HepG2 (cell line): ENCODE results near the gene ESRP2. TPM values are rescaled to one million over a fixed set of nuclear protein-coding genes. Genes with fewer than 3 reads are reported as not detected.

Experiments used
- ATF7 ChIP-seq, 2 experiments: fragments of 450-650 bp in 1 of 2; sonication (generic) in 1 of 2; formaldehyde crosslinking in 1 of 2; IDR thresholded peaks; 2 replicates each; pipeline versions ENCODE4 v1.4.0 to v1.6.1; 2016 to 2020; ENCODE audit warnings: antibody characterized with exemption in 1 of 2, mild to moderate bottlenecking in 1 of 2, missing genetic modification reagents in 1 of 2
- HMGA1 ChIP-seq: sonication (generic); formaldehyde crosslinking; conservative IDR thresholded peaks from 2 replicates; pipeline ENCODE4 v1.4.0; 2020; ENCODE audit warnings: missing genetic modification reagents
- KLF15 ChIP-seq: sonication (generic); formaldehyde crosslinking; IDR thresholded peaks from 2 replicates; pipeline ENCODE4 v1.8.1; 2023; ENCODE audit warnings: borderline replicate concordance, mild to moderate bottlenecking, inconsistent platforms, missing genetic modification reagents, mixed read lengths
- NKX3-1 ChIP-seq: sonication (generic); formaldehyde crosslinking; IDR thresholded peaks from 2 replicates; pipeline ENCODE4 v1.5.0; 2020; ENCODE audit warnings: missing genetic modification reagents
- NR2F1 ChIP-seq, 2 experiments: fragments of 450-650 bp in 1 of 2; formaldehyde crosslinking in 1 of 2; IDR thresholded peaks; 2 replicates each; pipeline versions ENCODE4 v1.5.0 to v1.6.1; 2016 to 2020; ENCODE audit warnings: mild to moderate bottlenecking in 1 of 2, missing compliant biosample characterization in 1 of 2, missing genetic modification reagents in 1 of 2, moderate library complexity in 1 of 2
- PHF5A ChIP-seq: IDR thresholded peaks from one replicate; pipeline ENCODE4 v1.6.1; 2018; ENCODE audit warnings: low read depth, missing genetic modification reagents; ENCODE audit not compliant: unreplicated experiment
- POLR2A ChIP-seq, 2 experiments: IDR thresholded peaks; 2 replicates each; pipeline ENCODE4 v1.6.1; 2011; ENCODE audit warnings: low read depth in 2 of 2, low read length in 2 of 2, mild to moderate bottlenecking in 1 of 2, moderate library complexity in 1 of 2; ENCODE audit not compliant: insufficient read depth in 1 of 2
- SP5 ChIP-seq: IDR thresholded peaks from 2 replicates; pipeline ENCODE4 v1.6.1; 2016; ENCODE audit warnings: low read depth, borderline replicate concordance
- WIZ ChIP-seq: sonication (generic); formaldehyde crosslinking; IDR thresholded peaks from 2 replicates; pipeline ENCODE4 v1.5.1; 2020; ENCODE audit warnings: mild to moderate bottlenecking, missing genetic modification reagents
- ZFYVE20 ChIP-seq: sonication (generic); formaldehyde crosslinking; IDR thresholded peaks from 2 replicates; pipeline ENCODE4 v1.8.0; 2023; ENCODE audit warnings: low read depth, mild to moderate bottlenecking, moderate library complexity, missing genetic modification reagents, borderline replicate concordance
- ZNF558 ChIP-seq: sonication (generic); formaldehyde crosslinking; IDR thresholded peaks from 2 replicates; pipeline ENCODE4 v1.9.0; 2022; ENCODE audit warnings: mild to moderate bottlenecking, missing genetic modification reagents, borderline replicate concordance
- ZNF646 ChIP-seq: sonication (generic); formaldehyde crosslinking; IDR thresholded peaks from 2 replicates; pipeline ENCODE4 v1.9.0; 2021; ENCODE audit warnings: mild to moderate bottlenecking, missing genetic modification reagents
- ZNF720 ChIP-seq: sonication (generic); formaldehyde crosslinking; IDR thresholded peaks from 2 replicates; pipeline ENCODE4 v1.4.0; 2020; ENCODE audit warnings: missing genetic modification reagents
- polyA plus RNA-seq, 8 experiments: library from polyadenylated mRNA; depleted of rRNA in 3 of 8; stranded (reverse) in 7 of 8; unstranded in 1 of 8; fragments of >200 nt; fragmentation: Illumina TruSeq in 4 of 8; extraction: Trizol in 4 of 8; gene quantifications; 2 replicates each; pipeline versions ENCODE4 v1.2.1 to v1.2.3, GENCODE V29; 2011 to 2016; ENCODE audit warnings: low read depth in 4 of 8, missing spikeins in 1 of 8, mixed read lengths in 1 of 8; ENCODE audit not compliant: insufficient read depth in 1 of 8
- total RNA-seq, 5 experiments: library from RNA; depleted of rRNA; stranded (reverse); fragments of >200 nt; fragmentation: Illumina TruSeq; extraction: Trizol; gene quantifications; 2 replicates each; pipeline ENCODE4 v1.2.3, GENCODE V29; 2016; ENCODE audit warnings: low read depth in 1 of 5
- TF ChIP-seq, protein P1 (sequence below): sonication (generic); formaldehyde crosslinking; IDR thresholded peaks from 2 replicates; pipeline ENCODE4 v1.4.0; 2020; ENCODE audit warnings: low read depth, missing genetic modification reagents
- TF ChIP-seq, protein P2 (sequence below): sonication (generic); formaldehyde crosslinking; IDR thresholded peaks from 2 replicates; pipeline ENCODE4 v1.4.0; 2020; ENCODE audit warnings: missing genetic modification reagents, mild to moderate bottlenecking, borderline replicate concordance

ESRP2 gene
- total and polyA plus RNA-seq, 2 of the 13 experiments (the other 11 are each of a cell fraction or from before 2014, with no cell fraction given) = 21.1 to 32.4 TPM

- TF ChIP-seq, protein P1, sequence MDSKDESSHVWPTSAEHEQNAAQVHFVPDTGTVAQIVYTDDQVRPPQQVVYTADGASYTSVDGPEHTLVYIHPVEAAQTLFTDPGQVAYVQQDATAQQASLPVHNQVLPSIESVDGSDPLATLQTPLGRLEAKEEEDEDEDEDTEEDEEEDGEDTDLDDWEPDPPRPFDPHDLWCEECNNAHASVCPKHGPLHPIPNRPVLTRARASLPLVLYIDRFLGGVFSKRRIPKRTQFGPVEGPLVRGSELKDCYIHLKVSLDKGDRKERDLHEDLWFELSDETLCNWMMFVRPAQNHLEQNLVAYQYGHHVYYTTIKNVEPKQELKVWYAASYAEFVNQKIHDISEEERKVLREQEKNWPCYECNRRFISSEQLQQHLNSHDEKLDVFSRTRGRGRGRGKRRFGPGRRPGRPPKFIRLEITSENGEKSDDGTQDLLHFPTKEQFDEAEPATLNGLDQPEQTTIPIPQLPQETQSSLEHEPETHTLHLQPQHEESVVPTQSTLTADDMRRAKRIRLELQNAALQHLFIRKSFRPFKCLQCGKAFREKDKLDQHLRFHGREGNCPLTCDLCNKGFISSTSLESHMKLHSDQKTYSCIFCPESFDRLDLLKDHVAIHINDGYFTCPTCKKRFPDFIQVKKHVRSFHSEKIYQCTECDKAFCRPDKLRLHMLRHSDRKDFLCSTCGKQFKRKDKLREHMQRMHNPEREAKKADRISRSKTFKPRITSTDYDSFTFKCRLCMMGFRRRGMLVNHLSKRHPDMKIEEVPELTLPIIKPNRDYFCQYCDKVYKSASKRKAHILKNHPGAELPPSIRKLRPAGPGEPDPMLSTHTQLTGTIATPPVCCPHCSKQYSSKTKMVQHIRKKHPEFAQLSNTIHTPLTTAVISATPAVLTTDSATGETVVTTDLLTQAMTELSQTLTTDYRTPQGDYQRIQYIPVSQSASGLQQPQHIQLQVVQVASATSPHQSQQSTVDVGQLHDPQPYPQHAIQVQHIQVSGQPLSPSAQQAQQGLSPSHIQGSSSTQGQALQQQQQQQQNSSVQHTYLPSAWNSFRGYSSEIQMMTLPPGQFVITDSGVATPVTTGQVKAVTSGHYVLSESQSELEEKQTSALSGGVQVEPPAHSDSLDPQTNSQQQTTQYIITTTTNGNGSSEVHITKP = peak; percentile 81; the same call in 1 of the 2 replicates
- TF ChIP-seq HMGA1 (no peak), WIZ (CRISPR knock-in tag) (no peak; the same call in none of the 2 replicates), POLR2A (IDR thresholded peaks at IDR 0.05; ENCODE audit: insufficient read depth in 1 of 2, low read depth in 2 of 2, low read length in 2 of 2) (peak; percentile 59 to 98; a peak in 3 of 4 replicates), ZFYVE20 (no peak), ZNF720 (CRISPR knock-in tag) (no peak), KLF15 (no peak; the same call in 1 of the 2 replicates), ATF7 (IDR thresholded peaks at IDR 0.05) (0 out of 2 replicates have a peak, but pooled peaks have one; percentile 30), ATF7 (CRISPR knock-in tag; IDR thresholded peaks at IDR 0.05) (no peak; the same call in 1 of the 2 replicates), ZNF558 (0 out of 2 replicates have a peak, but pooled peaks have one; percentile 40), SP5 (CRISPR knock-in tag) (peak; percentile 91), NKX3-1 (CRISPR knock-in tag) (peak; percentile 44), PHF5A (CRISPR knock-in tag) (no peak), NR2F1 (CRISPR knock-in tag; IDR thresholded peaks at IDR 0.05) (peak in 1 of 2 experiments; percentile 46; a peak in 1 of 4 replicates), ZNF646 (CRISPR knock-in tag) (no peak)
- TF ChIP-seq, protein P2, sequence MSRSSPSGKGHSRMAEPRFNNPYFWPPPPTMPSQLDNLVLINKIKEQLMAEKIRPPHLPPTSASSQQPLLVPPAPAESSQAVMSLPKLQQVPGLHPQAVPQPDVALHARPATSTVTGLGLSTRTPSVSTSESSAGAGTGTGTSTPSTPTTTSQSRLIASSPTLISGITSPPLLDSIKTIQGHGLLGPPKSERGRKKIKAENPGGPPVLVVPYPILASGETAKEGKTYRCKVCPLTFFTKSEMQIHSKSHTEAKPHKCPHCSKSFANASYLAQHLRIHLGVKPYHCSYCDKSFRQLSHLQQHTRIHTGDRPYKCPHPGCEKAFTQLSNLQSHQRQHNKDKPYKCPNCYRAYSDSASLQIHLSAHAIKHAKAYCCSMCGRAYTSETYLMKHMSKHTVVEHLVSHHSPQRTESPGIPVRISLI (CRISPR knock-in tag) = 0 out of 2 replicates have a peak, but pooled peaks have one; percentile 3
Measured at GRCh38 chr16:68265078-68265920, 29.4 kb upstream of the ESRP2 start (continued).
